HCT116 (cell line): Measurements from ENCODE around the gene GOLIM4. TPM values are rescaled to one million over a fixed set of nuclear protein-coding genes. Genes with fewer than 3 reads are reported as not detected.

ENCODE experiments used
- ATAC-seq: fragments of 200-7000 bp; cut with Tn5 transposase; 2 replicates; pipeline ENCODE4 v1.9.1; 2020; ENCODE audit warnings: mild to moderate bottlenecking, moderate library complexity
- BruUV-seq: library from RNA; stranded (reverse); fragments of 400-500 nt; replicated peaks from 2 replicates; lab custom pipeline; 2021; lab: Mats Ljungman, UMichigan
- CTCF ChIA-PET: fragments of 300-600 bp; sonication (Branson Sonifier 250); formaldehyde crosslinking; loops from one replicate; lab custom pipeline; 2021; ENCODE audit warnings: antibody characterized with exemption; lab: Charles Lee
- POLR2A ChIA-PET: fragments of 300-600, 350-600 bp; sonication (Branson Sonifier 250); formaldehyde crosslinking; loops from one replicate; lab custom pipeline; 2021; ENCODE audit warnings: antibody characterized with exemption; lab: Charles Lee
- RAD21 ChIA-PET, 2 experiments: fragments of 300-600 bp; sonication (Branson Sonifier 250); formaldehyde crosslinking; loops; one replicate each; lab custom pipeline; 2023; ENCODE audit warnings: low total read pairs in 2 of 2; ENCODE audit not compliant: uncharacterized antibody in 2 of 2, unreplicated experiment in 2 of 2, low non-redundant PET in 1 of 2; lab: Charles Lee
- DNase-seq: peaks from one replicate; pipeline ENCODE4 v3.0.0-alpha.2; 2010; ENCODE audit warnings: low read depth, low spot score
- H2AFZ ChIP-seq: fragments of 200-600 bp; shearing (Covaris generic), sonication (generic); 2 replicates; pipeline ENCODE4 v1.6.1; 2017; ENCODE audit warnings: low read depth, mixed run types, mixed read lengths, antibody characterized with exemption, low read length; ENCODE audit not compliant: poor library complexity, severe bottlenecking
- H3K27ac ChIP-seq: 2 replicates; pipeline ENCODE4 v1.5.1; 2012; ENCODE audit warnings: low read depth, low read length
- H3K27me3 ChIP-seq: fragments of 200-600 bp; sonication (generic); 2 replicates; pipeline ENCODE4 v1.6.1; 2016; ENCODE audit warnings: mixed run types, low read length, mixed read lengths; ENCODE audit not compliant: insufficient read depth
- H3K36me3 ChIP-seq, 2 experiments: fragments of 200-500 bp in 1 of 2; fragments of 200-600 bp in 1 of 2; sonication (Bioruptor generic) in 1 of 2; sonication (generic) in 1 of 2; 2 replicates each; pipeline versions ENCODE4 v1.5.1 to v1.6.1; 2014 to 2016; ENCODE audit warnings: low read length in 2 of 2, inconsistent platforms in 1 of 2, mixed read lengths in 1 of 2, mixed run types in 1 of 2; ENCODE audit not compliant: insufficient read depth in 2 of 2, control insufficient read depth in 1 of 2
- H3K4me1 ChIP-seq, 2 experiments: fragments of 200-600 bp in 1 of 2; sonication (generic) in 1 of 2; 2 replicates each; pipeline versions ENCODE4 v1.5.1 to v1.6.1; 2012 to 2017; ENCODE audit warnings: low read length in 2 of 2, inconsistent platforms in 1 of 2, mild to moderate bottlenecking in 1 of 2, mixed read lengths in 1 of 2, mixed run types in 1 of 2, moderate library complexity in 1 of 2; ENCODE audit not compliant: insufficient read depth in 2 of 2, control insufficient read depth in 1 of 2
- H3K4me2 ChIP-seq: fragments of 200-600 bp; sonication (generic); 2 replicates; pipeline ENCODE4 v1.6.1; 2017; ENCODE audit warnings: mixed run types, low read length, mixed read lengths
- H3K4me3 ChIP-seq, 2 experiments: fragments of 200-600 bp in 1 of 2; sonication (generic) in 1 of 2; replicated peaks in 1 of 2; 2 replicates each; pipeline ENCODE4 v1.5.1; 2011 to 2016; ENCODE audit warnings: low read length in 2 of 2, control low read depth in 1 of 2, low read depth in 1 of 2, mild to moderate bottlenecking in 1 of 2, mixed read lengths in 1 of 2, mixed run types in 1 of 2
- H3K79me2 ChIP-seq: fragments of 200-600 bp; sonication (generic); 2 replicates; pipeline ENCODE4 v1.6.1; 2017; ENCODE audit warnings: mild to moderate bottlenecking, mixed run types, low read length, moderate library complexity, mixed read lengths; ENCODE audit not compliant: insufficient read depth
- H3K9ac ChIP-seq: fragments of 200-600 bp; sonication (generic); 2 replicates; pipeline ENCODE4 v1.6.1; 2016; ENCODE audit warnings: low read length, mixed read lengths
- H3K9me2 ChIP-seq: fragments of 200-600 bp; sonication (generic), shearing (Covaris generic); 2 replicates; pipeline ENCODE4 v1.6.1; 2017; ENCODE audit warnings: mixed run types, mild to moderate bottlenecking, moderate library complexity; ENCODE audit not compliant: insufficient read depth
- H3K9me3 ChIP-seq, 2 experiments: fragments of 200-500 bp in 1 of 2; fragments of 200-600 bp in 1 of 2; sonication (Bioruptor generic) in 1 of 2; sonication (generic) in 1 of 2; 2 replicates each; pipeline ENCODE4 v1.6.1; 2014 to 2017; ENCODE audit warnings: low read length in 2 of 2, mixed read lengths in 2 of 2, inconsistent platforms in 1 of 2, low read depth in 1 of 2, mild to moderate bottlenecking in 1 of 2, mixed run types in 1 of 2, moderate library complexity in 1 of 2; ENCODE audit not compliant: control insufficient read depth in 1 of 2, insufficient read depth in 1 of 2
- H4K20me1 ChIP-seq: fragments of 200-600 bp; sonication (generic), shearing (Covaris generic); 2 replicates; pipeline ENCODE4 v1.6.1; 2017; ENCODE audit warnings: mixed run types, mild to moderate bottlenecking, moderate library complexity; ENCODE audit not compliant: insufficient read depth
- CEBPB ChIP-seq: IDR thresholded peaks from 2 replicates; pipeline ENCODE4 v1.6.1; 2012; ENCODE audit warnings: low read depth
- EGR1 ChIP-seq: IDR thresholded peaks from 2 replicates; pipeline ENCODE4 v1.6.1; 2012; ENCODE audit warnings: low read depth
- ELF1 ChIP-seq: IDR thresholded peaks from 2 replicates; pipeline ENCODE4 v1.6.1; 2012; ENCODE audit warnings: low read depth, borderline replicate concordance
- EZH2 ChIP-seq: fragments of 200-600 bp; sonication (generic); IDR thresholded peaks from 2 replicates; pipeline ENCODE4 v1.6.1; 2017; ENCODE audit warnings: antibody characterized with exemption, mixed run types
- EZH2phosphoT487 ChIP-seq: fragments of 200-600 bp; IDR thresholded peaks from 2 replicates; pipeline ENCODE4 v1.6.1; 2018; ENCODE audit warnings: antibody characterized with exemption, borderline replicate concordance
- JUND ChIP-seq: IDR thresholded peaks from 2 replicates; pipeline ENCODE4 v1.6.1; 2012
- POLR2A ChIP-seq: IDR thresholded peaks from 2 replicates; pipeline ENCODE4 v1.7.0; 2011; ENCODE audit warnings: borderline replicate concordance; ENCODE audit not compliant: insufficient read depth, insufficient read length; ENCODE audit errors: extremely low read depth
- POLR2AphosphoS5 ChIP-seq: IDR thresholded peaks from 2 replicates; pipeline ENCODE4 v1.6.1; 2011; ENCODE audit warnings: mild to moderate bottlenecking, low read depth, low read length, moderate library complexity
- RAD21 ChIP-seq: IDR thresholded peaks from 2 replicates; pipeline ENCODE4 v1.6.1; 2012; ENCODE audit warnings: low read depth, mild to moderate bottlenecking
- SIN3A ChIP-seq: IDR thresholded peaks from 2 replicates; pipeline ENCODE4 v1.6.1; 2012; ENCODE audit warnings: low read depth
- SP1 ChIP-seq: IDR thresholded peaks from 2 replicates; pipeline ENCODE4 v1.6.1; 2012; ENCODE audit warnings: low read depth
- TCF7L2 ChIP-seq: IDR thresholded peaks from 2 replicates; pipeline ENCODE4 v1.7.0; 2011; ENCODE audit warnings: borderline replicate concordance, inconsistent platforms; ENCODE audit not compliant: insufficient read depth, insufficient read length; ENCODE audit errors: extremely low read depth
- ZFX ChIP-seq: fragments of 450-650 bp; IDR thresholded peaks from 2 replicates; pipeline ENCODE4 v1.6.1; 2017
- ZNF274 ChIP-seq: fragments of 200-500 bp; sonication (Bioruptor generic); IDR thresholded peaks from 2 replicates; pipeline ENCODE4 v1.6.1; 2014; ENCODE audit warnings: mild to moderate bottlenecking, low read depth, low read length, inconsistent platforms
- intact Hi-C: fragments of 100-400 bp; cut with micrococcal nuclease; formaldehyde crosslinking; loops from 2 replicates; pipeline ENCODE4 v1.10.0; 2022
- total RNA-seq: library from RNA; stranded (reverse); gene quantifications from one replicate; pipeline ENCODE4 v1.2.1, GENCODE V29; 2021; ENCODE audit not compliant: unreplicated experiment
- TF ChIP-seq, protein P1 (sequence below), 3 experiments: fragments of 200-600 bp in 1 of 3; sonication (generic) in 1 of 3; IDR thresholded peaks in 2 of 3; conservative IDR thresholded peaks in 1 of 3; 2 replicates each; pipeline ENCODE4 v1.5.1; 2012 to 2017; ENCODE audit warnings: low read depth in 2 of 3, low read length in 2 of 3, antibody characterized with exemption in 1 of 3, borderline replicate concordance in 1 of 3, control low read depth in 1 of 3, mild to moderate bottlenecking in 1 of 3, mixed read lengths in 1 of 3, mixed run types in 1 of 3, moderate library complexity in 1 of 3; ENCODE audit not compliant: insufficient read depth in 1 of 3
- TF ChIP-seq, protein P2 (sequence below): IDR thresholded peaks from 2 replicates; pipeline ENCODE4 v1.6.1; 2012; ENCODE audit warnings: low read depth
- TF ChIP-seq, protein P3 (sequence below): IDR thresholded peaks from 2 replicates; pipeline ENCODE4 v1.6.1; 2012
- TF ChIP-seq, protein P4 (sequence below): IDR thresholded peaks from 2 replicates; pipeline ENCODE4 v1.6.1; 2011; ENCODE audit warnings: mild to moderate bottlenecking, low read length, moderate library complexity; ENCODE audit not compliant: insufficient replicate concordance; ENCODE audit errors: extremely low read depth
- TF ChIP-seq, protein P5 (sequence below): IDR thresholded peaks from 2 replicates; pipeline ENCODE4 v1.6.1; 2012

GOLIM4 gene
- total RNA-seq, 1 experiment from 2014 or later: 10.6 TPM

DNA sequence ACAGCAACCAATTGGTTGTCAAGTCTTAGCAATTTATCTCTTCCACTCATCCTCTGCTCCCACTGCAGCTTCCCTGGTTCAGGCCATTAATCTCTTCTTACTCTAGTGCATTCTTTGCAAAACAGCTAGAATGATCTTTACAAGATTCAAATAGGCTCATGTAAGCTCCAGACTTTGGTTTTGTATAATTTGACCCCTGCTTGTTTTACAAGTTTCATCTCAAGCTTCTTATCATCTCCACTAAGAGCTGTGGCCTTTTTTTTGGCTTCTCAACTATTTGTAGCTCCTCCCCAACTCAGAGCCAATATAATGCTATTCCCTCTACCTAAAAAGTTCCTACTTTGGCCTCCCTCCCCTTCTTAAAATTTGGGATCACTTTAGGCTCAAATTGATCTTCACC, 121.8 kb downstream of the GOLIM4 start (continued):
- TF ChIP-seq EGR1 (no peak), CEBPB (no peak)

DNA sequence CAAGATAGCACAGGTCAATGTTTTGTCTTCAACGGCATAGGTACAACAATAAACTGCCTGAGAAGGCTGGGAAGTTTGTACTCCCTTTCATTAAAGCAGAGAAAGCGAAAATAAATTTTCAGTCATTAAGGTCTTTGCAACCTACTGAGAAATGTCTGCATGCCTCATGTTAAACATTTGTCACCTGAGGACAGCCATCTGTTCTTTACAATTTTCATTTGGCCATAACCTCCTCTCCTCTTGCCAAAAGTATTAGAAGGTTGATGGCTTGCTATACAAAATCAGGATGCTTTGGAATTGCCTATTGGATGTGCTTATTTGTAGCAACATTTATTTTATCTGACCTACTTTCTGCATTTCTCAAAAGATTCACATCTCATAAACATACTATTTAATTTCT, 122.7 kb downstream of the GOLIM4 start:
- CTCF ChIA-PET: no interaction called here
- Histone ChIP-seq H3K27ac (no peak overlapping the region), H4K20me1 (no peaks in the 10 kb centered on the region), H2AFZ (no peak overlapping the region), H3K4me2 (no peak overlapping the region), H3K9me3 (no peaks in the 10 kb centered on the region), H3K4me1 (no peaks in the 10 kb centered on the region), H3K36me3 (no peaks in the 10 kb centered on the region), H3K9me2 (no peaks in the 10 kb centered on the region), H3K27me3 (no peaks in the 10 kb centered on the region), H3K4me3 (no peak overlapping the region), H3K79me2 (no peaks in the 10 kb centered on the region), H3K9ac (no peak overlapping the region)
- RAD21 ChIA-PET: no interaction called here
- DNase-seq (no peak), ATAC-seq (no peak)
- BruUV-seq: no TSS peak
- intact Hi-C loops: no loop called here
- TF ChIP-seq, protein P1, sequence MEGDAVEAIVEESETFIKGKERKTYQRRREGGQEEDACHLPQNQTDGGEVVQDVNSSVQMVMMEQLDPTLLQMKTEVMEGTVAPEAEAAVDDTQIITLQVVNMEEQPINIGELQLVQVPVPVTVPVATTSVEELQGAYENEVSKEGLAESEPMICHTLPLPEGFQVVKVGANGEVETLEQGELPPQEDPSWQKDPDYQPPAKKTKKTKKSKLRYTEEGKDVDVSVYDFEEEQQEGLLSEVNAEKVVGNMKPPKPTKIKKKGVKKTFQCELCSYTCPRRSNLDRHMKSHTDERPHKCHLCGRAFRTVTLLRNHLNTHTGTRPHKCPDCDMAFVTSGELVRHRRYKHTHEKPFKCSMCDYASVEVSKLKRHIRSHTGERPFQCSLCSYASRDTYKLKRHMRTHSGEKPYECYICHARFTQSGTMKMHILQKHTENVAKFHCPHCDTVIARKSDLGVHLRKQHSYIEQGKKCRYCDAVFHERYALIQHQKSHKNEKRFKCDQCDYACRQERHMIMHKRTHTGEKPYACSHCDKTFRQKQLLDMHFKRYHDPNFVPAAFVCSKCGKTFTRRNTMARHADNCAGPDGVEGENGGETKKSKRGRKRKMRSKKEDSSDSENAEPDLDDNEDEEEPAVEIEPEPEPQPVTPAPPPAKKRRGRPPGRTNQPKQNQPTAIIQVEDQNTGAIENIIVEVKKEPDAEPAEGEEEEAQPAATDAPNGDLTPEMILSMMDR (IDR thresholded peaks at IDR 0.05 in 2 of 3, conservative IDR thresholded peaks at IDR 0.05 in 1 of 3; ENCODE audit: borderline replicate concordance in 1 of 3, insufficient read depth in 1 of 3, low read depth in 2 of 3, low read length in 2 of 3): no peak
- TF ChIP-seq EZH2 (no peak), POLR2AphosphoS5 (no peak), CEBPB (no peak), EZH2phosphoT487 (no peak), SIN3A (no peak), POLR2A (no peak), JUND (no peak), SP1 (no peak), ZFX (no peak), RAD21 (no peak), ZNF274 (no peak), TCF7L2 (no peak), ELF1 (no peak)
- TF ChIP-seq, protein P2, sequence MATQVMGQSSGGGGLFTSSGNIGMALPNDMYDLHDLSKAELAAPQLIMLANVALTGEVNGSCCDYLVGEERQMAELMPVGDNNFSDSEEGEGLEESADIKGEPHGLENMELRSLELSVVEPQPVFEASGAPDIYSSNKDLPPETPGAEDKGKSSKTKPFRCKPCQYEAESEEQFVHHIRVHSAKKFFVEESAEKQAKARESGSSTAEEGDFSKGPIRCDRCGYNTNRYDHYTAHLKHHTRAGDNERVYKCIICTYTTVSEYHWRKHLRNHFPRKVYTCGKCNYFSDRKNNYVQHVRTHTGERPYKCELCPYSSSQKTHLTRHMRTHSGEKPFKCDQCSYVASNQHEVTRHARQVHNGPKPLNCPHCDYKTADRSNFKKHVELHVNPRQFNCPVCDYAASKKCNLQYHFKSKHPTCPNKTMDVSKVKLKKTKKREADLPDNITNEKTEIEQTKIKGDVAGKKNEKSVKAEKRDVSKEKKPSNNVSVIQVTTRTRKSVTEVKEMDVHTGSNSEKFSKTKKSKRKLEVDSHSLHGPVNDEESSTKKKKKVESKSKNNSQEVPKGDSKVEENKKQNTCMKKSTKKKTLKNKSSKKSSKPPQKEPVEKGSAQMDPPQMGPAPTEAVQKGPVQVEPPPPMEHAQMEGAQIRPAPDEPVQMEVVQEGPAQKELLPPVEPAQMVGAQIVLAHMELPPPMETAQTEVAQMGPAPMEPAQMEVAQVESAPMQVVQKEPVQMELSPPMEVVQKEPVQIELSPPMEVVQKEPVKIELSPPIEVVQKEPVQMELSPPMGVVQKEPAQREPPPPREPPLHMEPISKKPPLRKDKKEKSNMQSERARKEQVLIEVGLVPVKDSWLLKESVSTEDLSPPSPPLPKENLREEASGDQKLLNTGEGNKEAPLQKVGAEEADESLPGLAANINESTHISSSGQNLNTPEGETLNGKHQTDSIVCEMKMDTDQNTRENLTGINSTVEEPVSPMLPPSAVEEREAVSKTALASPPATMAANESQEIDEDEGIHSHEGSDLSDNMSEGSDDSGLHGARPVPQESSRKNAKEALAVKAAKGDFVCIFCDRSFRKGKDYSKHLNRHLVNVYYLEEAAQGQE: no peak
- TF ChIP-seq, protein P3, sequence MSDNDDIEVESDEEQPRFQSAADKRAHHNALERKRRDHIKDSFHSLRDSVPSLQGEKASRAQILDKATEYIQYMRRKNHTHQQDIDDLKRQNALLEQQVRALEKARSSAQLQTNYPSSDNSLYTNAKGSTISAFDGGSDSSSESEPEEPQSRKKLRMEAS: no peak
- TF ChIP-seq, protein P4, sequence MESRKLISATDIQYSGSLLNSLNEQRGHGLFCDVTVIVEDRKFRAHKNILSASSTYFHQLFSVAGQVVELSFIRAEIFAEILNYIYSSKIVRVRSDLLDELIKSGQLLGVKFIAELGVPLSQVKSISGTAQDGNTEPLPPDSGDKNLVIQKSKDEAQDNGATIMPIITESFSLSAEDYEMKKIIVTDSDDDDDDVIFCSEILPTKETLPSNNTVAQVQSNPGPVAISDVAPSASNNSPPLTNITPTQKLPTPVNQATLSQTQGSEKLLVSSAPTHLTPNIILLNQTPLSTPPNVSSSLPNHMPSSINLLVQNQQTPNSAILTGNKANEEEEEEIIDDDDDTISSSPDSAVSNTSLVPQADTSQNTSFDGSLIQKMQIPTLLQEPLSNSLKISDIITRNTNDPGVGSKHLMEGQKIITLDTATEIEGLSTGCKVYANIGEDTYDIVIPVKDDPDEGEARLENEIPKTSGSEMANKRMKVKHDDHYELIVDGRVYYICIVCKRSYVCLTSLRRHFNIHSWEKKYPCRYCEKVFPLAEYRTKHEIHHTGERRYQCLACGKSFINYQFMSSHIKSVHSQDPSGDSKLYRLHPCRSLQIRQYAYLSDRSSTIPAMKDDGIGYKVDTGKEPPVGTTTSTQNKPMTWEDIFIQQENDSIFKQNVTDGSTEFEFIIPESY: no peak
- TF ChIP-seq, protein P5, sequence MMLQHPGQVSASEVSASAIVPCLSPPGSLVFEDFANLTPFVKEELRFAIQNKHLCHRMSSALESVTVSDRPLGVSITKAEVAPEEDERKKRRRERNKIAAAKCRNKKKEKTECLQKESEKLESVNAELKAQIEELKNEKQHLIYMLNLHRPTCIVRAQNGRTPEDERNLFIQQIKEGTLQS: no peak
- POLR2A ChIA-PET: no interaction called here
